PFSK-1 (cell line): Measurements from ENCODE around the gene SPEF2.

Experiments
- FOXP2 ChIP-seq: optimal IDR thresholded peaks from 2 replicates; pipeline ENCODE3; 2011; ENCODE audit warnings: borderline replicate concordance, control low read depth, inconsistent platforms; ENCODE audit not compliant: insufficient read depth; ENCODE audit errors: extremely low read length, extremely low read depth
- POLR2AphosphoS5 ChIP-seq: IDR thresholded peaks from 2 replicates; pipeline ENCODE4 v1.6.1; 2012; ENCODE audit warnings: low read depth, mild to moderate bottlenecking, control low read depth, low read length, moderate library complexity
- REST ChIP-seq, 2 experiments: IDR thresholded peaks; 2 replicates each; pipeline versions ENCODE4 v1.6.1 to v1.8.0; 2011 to 2012; ENCODE audit warnings: low read depth in 2 of 2, low read length in 2 of 2, control low read depth in 1 of 2, inconsistent platforms in 1 of 2, mild to moderate bottlenecking in 1 of 2, moderate library complexity in 1 of 2; ENCODE audit not compliant: insufficient read depth in 1 of 2
- SIN3A ChIP-seq: IDR thresholded peaks from 2 replicates; pipeline ENCODE4 v1.6.1; 2012; ENCODE audit warnings: mild to moderate bottlenecking, low read length, moderate library complexity, borderline replicate concordance; ENCODE audit not compliant: insufficient read depth
- TAF1 ChIP-seq: IDR thresholded peaks from 2 replicates; pipeline ENCODE4 v1.6.1; 2012; ENCODE audit warnings: low read length, control low read depth, borderline replicate concordance; ENCODE audit not compliant: insufficient read depth

The SPEF2 gene

GRCh38 chr5:35622974-35623373 lies 5.3 kb downstream of the SPEF2 start:
- TF ChIP-seq SIN3A = no peak
- TF ChIP-seq FOXP2 = no peak
- TF ChIP-seq POLR2AphosphoS5 = no peak
- TF ChIP-seq REST (IDR thresholded peaks at IDR 0.05; ENCODE audit: insufficient read depth in 1 of 2, low read depth in 2 of 2, low read length in 2 of 2) = no peak
- no peak for TF ChIP-seq TAF1

GRCh38 chr5:35623991-35624390 lies 6.3 kb downstream of the SPEF2 start:
- no peak for TF ChIP-seq REST (IDR thresholded peaks at IDR 0.05; ENCODE audit: insufficient read depth in 1 of 2, low read depth in 2 of 2, low read length in 2 of 2)
- no peak for TF ChIP-seq TAF1
- no peak for TF ChIP-seq SIN3A
- no peak for TF ChIP-seq POLR2AphosphoS5
- no peak for TF ChIP-seq FOXP2

GRCh38 chr5:35626108-35626507 lies 8.4 kb downstream of the SPEF2 start:
- no peak for TF ChIP-seq FOXP2

- TF ChIP-seq SIN3A (no peak), POLR2AphosphoS5 (no peak), FOXP2 (no peak), REST (IDR thresholded peaks at IDR 0.05; ENCODE audit: insufficient read depth in 1 of 2, low read depth in 2 of 2, low read length in 2 of 2) (no peak), TAF1 (no peak)
These were observed 8.9 kb downstream of the SPEF2 start for GRCh38 chr5:35626553-35626952.

- TF ChIP-seq FOXP2 (no peak), TAF1 (no peak), SIN3A (no peak), POLR2AphosphoS5 (no peak), REST (IDR thresholded peaks at IDR 0.05; ENCODE audit: insufficient read depth in 1 of 2, low read depth in 2 of 2, low read length in 2 of 2) (no peak)
These were observed 16.7 kb downstream of the SPEF2 start for GRCh38 chr5:35634326-35634725.

GRCh38 chr5:35640623-35641022 lies 23.0 kb downstream of the SPEF2 start:
- no peak for TF ChIP-seq FOXP2
